ENCODE data around the gene IGFBPL1.

GRCh38 chr9:38360839-38361472 lies 63.3 kb downstream of the IGFBPL1 start:
- TF ChIP-seq CTCF (IDR thresholded peaks at IDR 0.05) = no peak
- no peak for TF ChIP-seq EP300 (IDR thresholded peaks at IDR 0.05)

Data from stomach (tissue), 4 donors.